Measurements from ENCODE around the gene JPT1. TPM values are rescaled to one million over a fixed set of nuclear protein-coding genes. Genes with fewer than 3 reads are reported as not detected.
"Not testable (repeated sequence)": the region's sequence is repeated elsewhere in the genome, so short reads cannot be mapped to it uniquely, and the experiment has no call there.

Gene JPT1
- total RNA-seq, 1 donor from 2014 or later, result 282 TPM

- DNase-seq (ENCODE audit: low read depth) (no peak), FAIRE-seq (no peak)
- Mint-ChIP-seq H3K4me3 (ENCODE audit: unreplicated experiment) (no peak overlapping the region), H3K27ac (ENCODE audit: unreplicated experiment) (no peak overlapping the region), H3K4me1 (ENCODE audit: low read depth, unreplicated experiment) (no peaks in the 10 kb centered on the region), H3K36me3 (ENCODE audit: low read depth, unreplicated experiment) (peaks cover 10% of the 10 kb centered on the region), H3K9me3 (ENCODE audit: unreplicated experiment) (no peaks in the 10 kb centered on the region), H3K27me3 (ENCODE audit: low read depth, unreplicated experiment) (no peaks in the 10 kb centered on the region)
- Histone ChIP-seq H3K27me3 (ENCODE audit: insufficient read depth, low read length) (no peaks in the 10 kb centered on the region), H3K36me3 (ENCODE audit: insufficient read depth, low read length) (peaks cover 32% of the 10 kb centered on the region), H3K4me2 (ENCODE audit: low read length) (no peak overlapping the region), H3K4me1 (ENCODE audit: insufficient read depth, low read length) (no peaks in the 10 kb centered on the region), H3K27ac (ENCODE audit: low read depth, low read length) (no peak overlapping the region), H4K20me1 (ENCODE audit: insufficient read depth, low read length) (peaks cover 89% of the 10 kb centered on the region), H2AFZ (ENCODE audit: low read depth, low read length) (no peak overlapping the region), H3K79me2 (ENCODE audit: insufficient read depth, low read length) (peaks cover 95% of the 10 kb centered on the region), H3K9me3 (ENCODE audit: insufficient read depth, low read depth, low read length) (no peaks in the 10 kb centered on the region), H3K9ac (ENCODE audit: low read length) (peak overlapping the region; percentile 13), H3K4me3 (ENCODE audit: insufficient read depth, low read depth, low read length) (no peak overlapping the region)
- no peak for TF ChIP-seq CTCF (IDR thresholded peaks at IDR 0.05; ENCODE audit: insufficient read depth, low read depth, low read length)
- TF ChIP-seq EZH2 (IDR thresholded peaks at IDR 0.05; ENCODE audit: insufficient read depth, low read length), result no peak
Observed at GRCh38 chr17:75173526-75173925, 19.2 kb upstream of the JPT1 start.

GRCh38 chr17:75168998-75169397 lies 14.7 kb upstream of the JPT1 start:
- H3K4me1 Mint-ChIP-seq (ENCODE audit: low read depth, unreplicated experiment), result no peaks in the 10 kb centered on the region
- Histone ChIP-seq H3K4me1 (ENCODE audit: insufficient read depth, low read length) (no peaks in the 10 kb centered on the region), H4K20me1 (ENCODE audit: insufficient read depth, low read length) (peaks cover 51% of the 10 kb centered on the region), H3K79me2 (ENCODE audit: insufficient read depth, low read length) (peaks cover 54% of the 10 kb centered on the region), H3K27ac (ENCODE audit: low read depth, low read length) (no peak overlapping the region), H3K4me2 (ENCODE audit: low read length) (no peak overlapping the region), H3K4me3 (ENCODE audit: insufficient read depth, low read depth, low read length) (no peak overlapping the region), H3K27me3 (ENCODE audit: insufficient read depth, low read length) (no peaks in the 10 kb centered on the region), H2AFZ (ENCODE audit: low read depth, low read length) (no peak overlapping the region), H3K9ac (ENCODE audit: low read length) (no peak overlapping the region), H3K9me3 (ENCODE audit: insufficient read depth, low read depth, low read length) (no peaks in the 10 kb centered on the region), H3K36me3 (ENCODE audit: insufficient read depth, low read length) (peaks cover 31% of the 10 kb centered on the region)
- no peak overlapping the region for H3K27ac Mint-ChIP-seq (ENCODE audit: unreplicated experiment)
- TF ChIP-seq CTCF (IDR thresholded peaks at IDR 0.05; ENCODE audit: insufficient read depth, low read depth, low read length) (no peak), EZH2 (IDR thresholded peaks at IDR 0.05; ENCODE audit: insufficient read depth, low read length) (no peak)
- peaks cover 10% of the 10 kb centered on the region for H3K36me3 Mint-ChIP-seq (ENCODE audit: low read depth, unreplicated experiment)
- FAIRE-seq (no peak), DNase-seq (ENCODE audit: low read depth) (no peak)
- no peak overlapping the region for H3K4me3 Mint-ChIP-seq (ENCODE audit: unreplicated experiment)
- H3K27me3 Mint-ChIP-seq (ENCODE audit: low read depth, unreplicated experiment), result no peaks in the 10 kb centered on the region
- H3K9me3 Mint-ChIP-seq (ENCODE audit: unreplicated experiment), result no peaks in the 10 kb centered on the region

GRCh38 chr17:75164606-75165005 lies 10.3 kb upstream of the JPT1 start:
- H3K27ac ChIP-seq (ENCODE audit: low read depth, low read length), result not testable (repeated sequence)

More at GRCh38 chr17:75164606-75165005, 10.3 kb upstream of the JPT1 start:
- H4K20me1 ChIP-seq (ENCODE audit: insufficient read depth, low read length), result peaks cover 12% of the 10 kb centered on the region
- H2AFZ ChIP-seq (ENCODE audit: low read depth, low read length); H3K9me3 Mint-ChIP-seq (ENCODE audit: unreplicated experiment); H3K27ac Mint-ChIP-seq (ENCODE audit: unreplicated experiment); H3K27me3 Mint-ChIP-seq (ENCODE audit: low read depth, unreplicated experiment); H3K9me3 ChIP-seq (ENCODE audit: insufficient read depth, low read depth, low read length); H3K9ac ChIP-seq (ENCODE audit: low read length); FAIRE-seq; DNase-seq (ENCODE audit: low read depth); H3K4me2 ChIP-seq (ENCODE audit: low read length); H3K4me1 ChIP-seq (ENCODE audit: insufficient read depth, low read length); H3K27me3 ChIP-seq (ENCODE audit: insufficient read depth, low read length); H3K4me3 Mint-ChIP-seq (ENCODE audit: unreplicated experiment); H3K4me1 Mint-ChIP-seq (ENCODE audit: low read depth, unreplicated experiment); H3K36me3 Mint-ChIP-seq (ENCODE audit: low read depth, unreplicated experiment); H3K4me3 ChIP-seq (ENCODE audit: insufficient read depth, low read depth, low read length): not testable (repeated sequence)
- H3K36me3 ChIP-seq (ENCODE audit: insufficient read depth, low read length), result peaks cover 19% of the 10 kb centered on the region
- peaks cover 11% of the 10 kb centered on the region for H3K79me2 ChIP-seq (ENCODE audit: insufficient read depth, low read length)
